Hepatocyte (in vitro differentiated cells): ENCODE data around the gene STMND1. TPM values are rescaled to one million over a fixed set of nuclear protein-coding genes. Genes with fewer than 3 reads are reported as not detected.

Source experiments
- DNase-seq: peaks from one replicate; pipeline ENCODE4 v3.0.0-alpha.2; 2016; ENCODE audit warnings: low spot score
- H2AFZ ChIP-seq: fragments of 200-600 bp; sonication (generic); 2 replicates; pipeline ENCODE4 v1.6.0; 2016; ENCODE audit warnings: antibody characterized with exemption, mild to moderate bottlenecking
- H3K27ac ChIP-seq: fragments of 200-600 bp; sonication (generic); 2 replicates; pipeline ENCODE4 v1.5.1; 2016; ENCODE audit warnings: mild to moderate bottlenecking
- H3K27me3 ChIP-seq: fragments of 200-600 bp; sonication (generic); 2 replicates; pipeline ENCODE4 v1.6.1; 2016
- H3K36me3 ChIP-seq: fragments of 200-600 bp; sonication (generic); replicated peaks from 2 replicates; pipeline ENCODE4 v1.5.1; 2016; ENCODE audit warnings: low read depth; ENCODE audit not compliant: insufficient read depth
- H3K4me1 ChIP-seq: fragments of 200-600 bp; sonication (generic); 2 replicates; pipeline ENCODE4 v1.5.1; 2016; ENCODE audit warnings: mild to moderate bottlenecking, moderate library complexity; ENCODE audit not compliant: insufficient read depth
- H3K4me2 ChIP-seq: fragments of 200-600 bp; sonication (generic); 2 replicates; pipeline ENCODE4 v1.6.0; 2016
- H3K4me3 ChIP-seq: fragments of 200-600 bp; sonication (generic); 2 replicates; pipeline ENCODE4 v1.5.1; 2016; ENCODE audit warnings: mild to moderate bottlenecking
- H3K79me2 ChIP-seq: fragments of 200-600 bp; sonication (generic); 2 replicates; pipeline ENCODE4 v1.6.0; 2017; ENCODE audit warnings: mild to moderate bottlenecking
- H3K9me2 ChIP-seq: fragments of 200-600 bp; sonication (generic); replicated peaks from 2 replicates; pipeline ENCODE4 v1.6.0; 2017; ENCODE audit warnings: mild to moderate bottlenecking; ENCODE audit not compliant: insufficient read depth
- H3K9me3 ChIP-seq: fragments of 200-600 bp; sonication (generic); 2 replicates; pipeline ENCODE4 v1.5.1; 2016; ENCODE audit warnings: low read depth, mild to moderate bottlenecking
- H4K20me1 ChIP-seq: fragments of 200-600 bp; sonication (generic); 2 replicates; pipeline ENCODE4 v1.6.0; 2016; ENCODE audit warnings: mild to moderate bottlenecking; ENCODE audit not compliant: insufficient read depth, poor library complexity, severe bottlenecking
- CTCF ChIP-seq: fragments of 200-600 bp; sonication (generic); IDR thresholded peaks from 2 replicates; pipeline ENCODE4 v1.5.1; 2016; ENCODE audit warnings: antibody characterized with exemption, mild to moderate bottlenecking; ENCODE audit not compliant: poor library complexity
- EZH2 ChIP-seq: fragments of 200-600 bp; sonication (generic); IDR thresholded peaks from 2 replicates; pipeline ENCODE4 v1.6.1; 2016; ENCODE audit warnings: antibody characterized with exemption, mild to moderate bottlenecking, borderline replicate concordance
- EZH2phosphoT487 ChIP-seq: fragments of 200-600 bp; sonication (generic); IDR thresholded peaks from one replicate; pipeline ENCODE4 v1.6.1; 2018; ENCODE audit warnings: antibody characterized with exemption, mild to moderate bottlenecking, low read depth, moderate library complexity; ENCODE audit not compliant: unreplicated experiment, severe bottlenecking
- WGBS: methylation state at CpG from one replicate; pipeline ENCODE4 v1.1.6; 2016; ENCODE audit warnings: low lambda C conversion rate; ENCODE audit errors: missing lambda C conversion rate; 5-methylcytosine and 5-hydroxymethylcytosine counted together
- polyA plus RNA-seq: library from polyadenylated mRNA; unstranded; fragments of >200 nt; fragmentation: Nextera tagmentation; extraction: Ambion mirVana; gene quantifications from 2 replicates; pipeline ENCODE4 v1.2.1, GENCODE V29; 2016
- total RNA-seq: library from RNA; depleted of rRNA; stranded (reverse); fragments of >200 nt; gene quantifications from 2 replicates; pipeline ENCODE4 v1.2.3, GENCODE V29; 2014

STMND1 gene
- total and polyA plus RNA-seq, 2 experiments from 2014 or later, result 0.27 TPM; not detected in 1

- Histone ChIP-seq H3K9me3 (no peaks in the 10 kb centered on the region), H3K4me3 (no peak overlapping the region), H3K4me1 (no peaks in the 10 kb centered on the region), H3K36me3 (no peaks in the 10 kb centered on the region), H4K20me1 (no peaks in the 10 kb centered on the region), H3K9me2 (no peaks in the 10 kb centered on the region), H2AFZ (no peak overlapping the region), H3K79me2 (no peaks in the 10 kb centered on the region), H3K4me2 (no peak overlapping the region), H3K27ac (no peak overlapping the region), H3K27me3 (no peaks in the 10 kb centered on the region)
- TF ChIP-seq EZH2, result no peak
- no peak for TF ChIP-seq CTCF
- no peak for TF ChIP-seq EZH2phosphoT487
- no peak for DNase-seq
- WGBS, result 95% methylated on average over 6 of the region's 6 CpGs
Measured at GRCh38 chr6:17169711-17170110, 67.9 kb downstream of the STMND1 start.

GRCh38 chr6:17172836-17173470 is 71.1 kb downstream of the STMND1 start:
- H3K9me3 ChIP-seq, result no peaks in the 10 kb centered on the region

GRCh38 chr6:17178326-17178725 is 76.5 kb downstream of the STMND1 start:
- Histone ChIP-seq H3K9me3 (no peaks in the 10 kb centered on the region), H3K36me3 (no peaks in the 10 kb centered on the region), H3K27me3 (no peaks in the 10 kb centered on the region), H2AFZ (no peak overlapping the region), H3K27ac (no peak overlapping the region), H4K20me1 (no peaks in the 10 kb centered on the region), H3K79me2 (no peaks in the 10 kb centered on the region), H3K4me3 (no peak overlapping the region), H3K4me1 (no peaks in the 10 kb centered on the region), H3K9me2 (no peaks in the 10 kb centered on the region), H3K4me2 (no peak overlapping the region)
- WGBS, result 77% methylated on average over 2 of the region's 2 CpGs
- DNase-seq, result no peak
- TF ChIP-seq CTCF (no peak), EZH2phosphoT487 (no peak), EZH2 (no peak)

More at GRCh38 chr6:17172836-17173470, 71.1 kb downstream of the STMND1 start:
- Histone ChIP-seq H4K20me1 (no peaks in the 10 kb centered on the region), H3K27ac (no peak overlapping the region), H3K9me2 (no peaks in the 10 kb centered on the region), H3K36me3 (no peaks in the 10 kb centered on the region), H3K4me1 (no peaks in the 10 kb centered on the region), H3K79me2 (no peaks in the 10 kb centered on the region), H3K4me3 (no peak overlapping the region), H3K4me2 (no peak overlapping the region), H3K27me3 (no peaks in the 10 kb centered on the region), H2AFZ (no peak overlapping the region)
- TF ChIP-seq EZH2phosphoT487 (no peak), EZH2 (no peak), CTCF (no peak)
- no peak for DNase-seq
- WGBS, result 63% methylated on average over 4 of the region's 4 CpGs
